KMS-11 (cell line): ENCODE data around the gene ECSCR.
"Not testable (repeated sequence)": the region's sequence is repeated elsewhere in the genome, so short reads cannot be mapped to it uniquely, and the experiment has no call there.

Experiments
- H2AFZ ChIP-seq: fragments of 200-600 bp; sonication (generic); 2 replicates; pipeline ENCODE4 v1.6.1; 2016; ENCODE audit warnings: antibody characterized with exemption, mixed run types, low read depth
- H3K27ac ChIP-seq: fragments of 200-600 bp; sonication (generic); 2 replicates; pipeline ENCODE4 v1.6.1; 2016; ENCODE audit warnings: mild to moderate bottlenecking, mixed run types
- H3K27me3 ChIP-seq: fragments of 200-600 bp; sonication (generic); 2 replicates; pipeline ENCODE4 v1.6.1; 2017; ENCODE audit warnings: mild to moderate bottlenecking, low read depth, mixed run types, moderate library complexity; ENCODE audit not compliant: insufficient read depth
- H3K36me3 ChIP-seq: fragments of 200-600 bp; sonication (generic); 2 replicates; pipeline ENCODE4 v1.6.1; 2017; ENCODE audit warnings: mild to moderate bottlenecking, mixed run types; ENCODE audit not compliant: insufficient read depth
- H3K4me1 ChIP-seq: fragments of 200-600 bp; sonication (generic); 2 replicates; pipeline ENCODE4 v1.6.1; 2016; ENCODE audit warnings: mild to moderate bottlenecking, low read depth, mixed run types; ENCODE audit not compliant: poor library complexity, severe bottlenecking
- H3K4me2 ChIP-seq: fragments of 200-600 bp; sonication (generic); 2 replicates; pipeline ENCODE4 v1.7.0; 2016; ENCODE audit warnings: mild to moderate bottlenecking, mixed run types
- H3K4me3 ChIP-seq: fragments of 200-600 bp; sonication (generic); IDR thresholded peaks from 2 replicates; pipeline ENCODE4 v1.6.1; 2017; ENCODE audit warnings: low read depth, low read length, mixed read lengths; ENCODE audit not compliant: insufficient read depth
- H3K79me2 ChIP-seq: fragments of 200-600 bp; sonication (generic); 2 replicates; pipeline ENCODE4 v1.6.1; 2016; ENCODE audit warnings: low read depth, mixed run types; ENCODE audit not compliant: insufficient read depth
- H3K9ac ChIP-seq: fragments of 200-600 bp; sonication (generic); 2 replicates; pipeline ENCODE4 v1.6.1; 2016; ENCODE audit warnings: mild to moderate bottlenecking, mixed run types
- H4K20me1 ChIP-seq: fragments of 200-600 bp; sonication (generic); 2 replicates; pipeline ENCODE4 v1.6.1; 2016; ENCODE audit warnings: mild to moderate bottlenecking, mixed run types; ENCODE audit not compliant: insufficient read depth
- TF ChIP-seq, protein P1 (sequence below): fragments of 200-600 bp; sonication (generic); conservative IDR thresholded peaks from 2 replicates; pipeline ENCODE4 v1.6.1; 2017; ENCODE audit warnings: low read depth, mild to moderate bottlenecking, antibody characterized with exemption, low read length, moderate library complexity, mixed read lengths

The ECSCR gene, protein sequence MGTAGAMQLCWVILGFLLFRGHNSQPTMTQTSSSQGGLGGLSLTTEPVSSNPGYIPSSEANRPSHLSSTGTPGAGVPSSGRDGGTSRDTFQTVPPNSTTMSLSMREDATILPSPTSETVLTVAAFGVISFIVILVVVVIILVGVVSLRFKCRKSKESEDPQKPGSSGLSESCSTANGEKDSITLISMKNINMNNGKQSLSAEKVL

DNA sequence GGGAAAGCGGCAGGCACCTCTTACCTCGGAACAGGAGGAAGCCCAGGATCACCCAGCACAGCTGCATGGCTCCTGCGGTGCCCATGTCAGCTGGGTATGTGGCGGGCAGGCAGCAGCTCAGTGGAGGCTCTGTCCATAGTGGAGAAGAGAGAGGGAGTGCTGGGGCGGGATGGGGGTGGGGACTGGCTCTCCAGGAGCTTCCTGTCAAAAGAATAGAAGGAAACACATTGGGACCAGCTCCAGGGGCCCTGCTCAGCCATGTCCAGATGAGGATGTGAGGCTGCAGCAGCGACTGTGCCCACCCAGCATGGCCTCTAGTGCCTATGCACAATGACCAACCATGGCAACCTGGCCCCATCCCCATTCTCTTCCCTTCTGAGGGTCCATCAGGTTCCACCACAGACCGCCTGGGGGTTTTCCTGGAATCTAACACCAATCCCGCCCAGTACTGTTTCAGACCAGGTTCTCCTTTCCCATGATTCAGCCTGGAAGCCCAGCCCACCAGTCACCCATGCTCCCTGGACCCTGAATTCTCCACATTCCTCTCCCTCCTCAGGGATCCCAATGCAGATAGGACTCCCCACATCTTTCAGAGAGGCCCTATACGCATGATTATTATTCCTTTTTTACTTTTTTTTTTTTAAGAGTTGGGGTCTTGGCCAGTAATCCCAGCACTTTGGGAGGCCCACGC is at the start of gene ECSCR:
Gene ECSCR (minus strand): TSS at position 158 of the 691 bp plus-strand sequence. CDS start 73 bp downstream, at position 85.
- Histone ChIP-seq H3K9ac (no peak within 1 kb of the TSS), H3K79me2 (no peaks in the 10 kb centered on the region), H3K4me2 (no peak within 1 kb of the TSS), H3K27me3 (no peaks in the 10 kb centered on the region), H3K4me1 (peaks cover 30% of the 10 kb centered on the region), H4K20me1 (no peaks in the 10 kb centered on the region), H3K36me3 (no peaks in the 10 kb centered on the region), H3K4me3 (no peak within 1 kb of the TSS), H3K27ac (no peak within 1 kb of the TSS), H2AFZ (no peak within 1 kb of the TSS)
- TF ChIP-seq, protein P1, sequence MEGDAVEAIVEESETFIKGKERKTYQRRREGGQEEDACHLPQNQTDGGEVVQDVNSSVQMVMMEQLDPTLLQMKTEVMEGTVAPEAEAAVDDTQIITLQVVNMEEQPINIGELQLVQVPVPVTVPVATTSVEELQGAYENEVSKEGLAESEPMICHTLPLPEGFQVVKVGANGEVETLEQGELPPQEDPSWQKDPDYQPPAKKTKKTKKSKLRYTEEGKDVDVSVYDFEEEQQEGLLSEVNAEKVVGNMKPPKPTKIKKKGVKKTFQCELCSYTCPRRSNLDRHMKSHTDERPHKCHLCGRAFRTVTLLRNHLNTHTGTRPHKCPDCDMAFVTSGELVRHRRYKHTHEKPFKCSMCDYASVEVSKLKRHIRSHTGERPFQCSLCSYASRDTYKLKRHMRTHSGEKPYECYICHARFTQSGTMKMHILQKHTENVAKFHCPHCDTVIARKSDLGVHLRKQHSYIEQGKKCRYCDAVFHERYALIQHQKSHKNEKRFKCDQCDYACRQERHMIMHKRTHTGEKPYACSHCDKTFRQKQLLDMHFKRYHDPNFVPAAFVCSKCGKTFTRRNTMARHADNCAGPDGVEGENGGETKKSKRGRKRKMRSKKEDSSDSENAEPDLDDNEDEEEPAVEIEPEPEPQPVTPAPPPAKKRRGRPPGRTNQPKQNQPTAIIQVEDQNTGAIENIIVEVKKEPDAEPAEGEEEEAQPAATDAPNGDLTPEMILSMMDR: no peak

DNA sequence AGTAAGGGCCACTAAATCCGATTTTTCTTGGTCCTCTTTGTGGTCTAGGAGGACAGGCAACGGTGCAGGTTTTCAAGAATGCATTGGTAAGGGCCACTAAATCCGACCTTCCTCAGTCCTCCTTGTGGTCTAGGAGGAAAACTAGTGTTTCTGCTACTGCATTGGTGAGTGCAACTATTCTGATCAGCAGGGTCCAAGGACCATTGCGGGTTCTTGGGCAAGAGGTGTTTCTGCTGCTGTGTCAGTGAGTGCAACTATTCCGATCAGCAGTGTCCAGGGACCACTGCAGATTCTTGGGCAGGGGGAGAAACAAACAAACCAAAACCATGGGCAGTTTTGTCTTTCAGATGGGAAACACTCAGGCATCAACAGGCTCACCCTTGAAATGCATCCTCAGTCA is 42.2 kb upstream of the ECSCR start:
- not testable (repeated sequence) for H2AFZ ChIP-seq, H3K27me3 ChIP-seq, H3K4me2 ChIP-seq, H4K20me1 ChIP-seq, H3K4me3 ChIP-seq, H3K79me2 ChIP-seq, H3K27ac ChIP-seq, H3K4me1 ChIP-seq, H3K9ac ChIP-seq, H3K36me3 ChIP-seq

DNA sequence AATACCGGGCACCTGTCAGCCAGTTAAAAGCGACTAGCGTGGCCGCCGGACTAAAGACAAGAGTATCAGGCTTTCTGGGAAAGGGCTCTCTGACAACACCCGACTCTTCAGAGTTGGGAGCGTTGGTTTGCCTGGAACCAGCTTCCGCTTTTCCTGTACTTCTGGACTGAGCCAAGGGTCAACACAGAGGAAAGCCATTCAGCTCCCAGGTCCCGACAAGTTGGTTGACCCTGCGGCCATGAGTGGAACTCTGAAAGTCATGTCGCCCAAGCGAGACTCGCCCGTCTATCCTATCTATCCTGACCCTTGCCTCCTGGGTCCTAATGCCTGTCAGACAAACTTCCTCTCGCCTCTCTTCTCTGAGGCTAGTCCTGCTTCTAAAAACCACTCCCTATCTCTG is 41.3 kb upstream of the ECSCR start:
- H3K4me1 ChIP-seq, H3K9ac ChIP-seq, H2AFZ ChIP-seq, H3K4me3 ChIP-seq, H3K79me2 ChIP-seq, H3K27ac ChIP-seq, H4K20me1 ChIP-seq, H3K36me3 ChIP-seq, H3K27me3 ChIP-seq, H3K4me2 ChIP-seq: not testable (repeated sequence)

DNA sequence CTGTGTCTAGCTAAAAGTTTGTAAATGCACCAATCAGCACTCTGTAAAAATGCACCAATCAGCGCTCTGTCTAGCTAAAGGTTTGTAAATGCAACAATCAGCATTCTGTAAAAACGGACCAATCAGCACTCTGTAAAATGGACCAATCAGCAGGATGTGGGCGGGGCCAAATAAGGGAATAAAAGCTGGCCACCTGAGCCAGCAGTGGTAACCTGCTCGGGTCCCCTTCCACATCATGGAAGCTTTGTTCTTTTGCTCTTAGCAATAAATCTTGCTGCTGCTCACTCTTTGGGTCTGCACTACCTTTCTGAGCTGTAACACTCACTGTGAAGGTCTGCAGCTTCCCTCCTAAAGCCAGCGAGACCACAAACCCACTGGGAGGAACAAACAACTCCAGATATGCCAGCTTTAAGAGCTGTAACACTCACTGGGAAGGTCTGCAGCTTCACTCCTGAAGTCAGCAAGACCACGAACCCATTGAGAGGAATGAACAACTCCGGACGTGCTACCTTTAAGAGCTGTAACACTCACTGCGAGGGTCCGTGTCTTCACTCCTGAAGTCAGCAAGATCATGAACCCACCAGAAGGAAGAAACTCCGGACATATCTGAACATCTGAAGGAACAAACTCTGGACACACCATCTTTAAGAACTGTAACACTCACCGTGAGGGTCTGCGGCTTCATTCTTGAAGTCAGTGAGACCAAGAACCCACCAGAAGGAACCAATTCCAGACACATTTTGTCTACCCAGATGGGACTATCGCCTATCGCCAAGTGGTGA is 40.7 kb upstream of the ECSCR start:
- H3K4me3 ChIP-seq, H3K27ac ChIP-seq, H3K79me2 ChIP-seq, H3K27me3 ChIP-seq, H2AFZ ChIP-seq, H3K4me2 ChIP-seq, H3K36me3 ChIP-seq, H4K20me1 ChIP-seq, H3K4me1 ChIP-seq, H3K9ac ChIP-seq: not testable (repeated sequence)

DNA sequence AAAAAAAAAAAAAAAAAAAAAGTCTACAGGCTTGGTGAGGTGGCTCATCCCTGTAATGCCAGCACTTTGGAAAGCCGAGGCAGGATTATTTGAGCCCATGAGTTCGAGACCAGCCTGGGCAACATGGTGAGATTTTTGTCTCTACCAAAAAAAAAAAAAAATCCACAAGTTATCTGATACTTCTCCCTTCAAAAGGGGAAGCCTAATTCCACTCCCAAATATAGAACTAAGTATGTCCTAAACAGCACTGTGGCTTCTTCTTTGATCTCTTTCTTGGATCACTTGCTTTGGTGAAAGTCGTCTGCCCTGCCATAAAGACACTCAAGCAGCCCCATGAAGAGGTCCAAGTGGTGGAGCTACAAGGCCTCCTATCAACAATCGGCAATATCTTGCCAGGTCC is 38.8 kb upstream of the ECSCR start:
- TF ChIP-seq, protein P1: no peak
- Histone ChIP-seq H3K4me1 (no peaks in the 10 kb centered on the region), H4K20me1 (no peaks in the 10 kb centered on the region), H2AFZ (no peak overlapping the region), H3K36me3 (no peaks in the 10 kb centered on the region), H3K27ac (no peak overlapping the region), H3K9ac (no peak overlapping the region), H3K27me3 (no peaks in the 10 kb centered on the region), H3K4me2 (no peak overlapping the region), H3K4me3 (no peak overlapping the region), H3K79me2 (no peaks in the 10 kb centered on the region)
